ENCODE results near the gene PPP1R7. TPM values are rescaled to one million over a fixed set of nuclear protein-coding genes. Genes with fewer than 3 reads are reported as not detected.

The PPP1R7 gene
- total RNA-seq, 1 experiment from 2014 or later: 49.1 TPM

DNA sequence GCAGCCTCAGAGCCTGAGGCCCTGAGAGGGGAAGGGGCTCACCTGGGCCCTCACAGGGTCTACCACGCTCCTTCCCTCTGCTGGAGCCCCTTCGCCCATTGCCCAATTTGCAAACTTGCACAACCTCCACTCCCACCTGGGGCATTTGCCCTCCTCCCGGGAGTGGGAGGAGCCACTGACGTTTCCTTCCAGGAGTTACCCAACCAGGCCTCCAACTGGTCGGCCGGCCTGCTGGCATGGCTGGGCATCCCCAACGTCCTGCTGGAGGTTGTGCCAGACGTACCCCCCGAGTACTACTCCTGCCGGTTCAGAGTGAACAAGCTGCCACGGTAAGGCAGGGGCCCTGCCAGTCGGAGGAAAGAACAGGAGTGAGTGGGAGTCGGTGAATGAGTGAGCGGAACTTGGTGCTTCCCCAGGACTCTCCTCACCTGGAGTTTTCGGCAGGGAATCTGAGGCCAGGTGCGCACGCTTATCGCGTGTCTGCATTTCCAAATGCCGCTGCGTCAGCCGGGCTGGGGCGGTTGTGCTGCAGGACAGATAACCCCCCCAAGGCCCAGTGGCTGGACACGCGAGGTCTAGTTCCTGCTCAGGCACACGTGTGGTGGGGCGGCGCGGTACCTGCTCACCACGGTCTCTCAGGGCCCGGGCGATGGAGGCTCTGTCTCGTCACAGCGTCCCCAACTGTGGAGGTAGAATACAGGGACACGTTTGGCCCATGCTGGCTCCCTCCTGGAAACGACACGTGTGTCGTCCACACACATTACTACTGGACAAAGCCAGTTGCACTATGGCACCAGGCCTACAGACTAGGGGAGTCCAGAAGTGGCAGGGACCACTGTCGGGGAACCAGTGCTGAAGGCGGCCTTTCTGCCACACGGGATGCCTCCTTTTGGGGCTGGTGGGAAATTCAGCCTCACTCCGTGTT is 49.9 kb downstream of the PPP1R7 start:
- CTCF ChIA-PET: no interaction called here
- no peak for DNase-seq (ENCODE audit: low spot score)
- 0 out of 2 replicates have a peak, but pooled peaks cover 3% of the 10 kb centered on the region for H3K4me1 Mint-ChIP-seq
- TF ChIP-seq, protein P1, sequence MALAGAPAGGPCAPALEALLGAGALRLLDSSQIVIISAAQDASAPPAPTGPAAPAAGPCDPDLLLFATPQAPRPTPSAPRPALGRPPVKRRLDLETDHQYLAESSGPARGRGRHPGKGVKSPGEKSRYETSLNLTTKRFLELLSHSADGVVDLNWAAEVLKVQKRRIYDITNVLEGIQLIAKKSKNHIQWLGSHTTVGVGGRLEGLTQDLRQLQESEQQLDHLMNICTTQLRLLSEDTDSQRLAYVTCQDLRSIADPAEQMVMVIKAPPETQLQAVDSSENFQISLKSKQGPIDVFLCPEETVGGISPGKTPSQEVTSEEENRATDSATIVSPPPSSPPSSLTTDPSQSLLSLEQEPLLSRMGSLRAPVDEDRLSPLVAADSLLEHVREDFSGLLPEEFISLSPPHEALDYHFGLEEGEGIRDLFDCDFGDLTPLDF (CRISPR knock-in tag; IDR thresholded peaks at IDR 0.05): no peak
- TF ChIP-seq JUN (CRISPR knock-in tag; IDR thresholded peaks at IDR 0.05) (no peak), ZNF263 (CRISPR knock-in tag; IDR thresholded peaks at IDR 0.05; ENCODE audit: low read depth) (no peak), FOXJ3 (CRISPR knock-in tag; IDR thresholded peaks at IDR 0.05; ENCODE audit: borderline replicate concordance) (no peak), EMX1 (CRISPR knock-in tag; IDR thresholded peaks at IDR 0.05) (no peak), NFYB (CRISPR knock-in tag; conservative IDR thresholded peaks at IDR 0.05; ENCODE audit: low read depth) (no peak), ZBTB21 (CRISPR knock-in tag; IDR thresholded peaks at IDR 0.05; ENCODE audit: borderline replicate concordance) (no peak), ZNF416 (CRISPR knock-in tag; IDR thresholded peaks at IDR 0.05) (no peak), KAT7 (CRISPR knock-in tag; IDR thresholded peaks at IDR 0.05; ENCODE audit: borderline replicate concordance) (no peak), ELF4 (CRISPR knock-in tag; IDR thresholded peaks at IDR 0.05; ENCODE audit: low read depth) (no peak), FOXP1 (CRISPR knock-in tag; IDR thresholded peaks at IDR 0.05; ENCODE audit: borderline replicate concordance) (no peak)
- TF ChIP-seq, protein P2, sequence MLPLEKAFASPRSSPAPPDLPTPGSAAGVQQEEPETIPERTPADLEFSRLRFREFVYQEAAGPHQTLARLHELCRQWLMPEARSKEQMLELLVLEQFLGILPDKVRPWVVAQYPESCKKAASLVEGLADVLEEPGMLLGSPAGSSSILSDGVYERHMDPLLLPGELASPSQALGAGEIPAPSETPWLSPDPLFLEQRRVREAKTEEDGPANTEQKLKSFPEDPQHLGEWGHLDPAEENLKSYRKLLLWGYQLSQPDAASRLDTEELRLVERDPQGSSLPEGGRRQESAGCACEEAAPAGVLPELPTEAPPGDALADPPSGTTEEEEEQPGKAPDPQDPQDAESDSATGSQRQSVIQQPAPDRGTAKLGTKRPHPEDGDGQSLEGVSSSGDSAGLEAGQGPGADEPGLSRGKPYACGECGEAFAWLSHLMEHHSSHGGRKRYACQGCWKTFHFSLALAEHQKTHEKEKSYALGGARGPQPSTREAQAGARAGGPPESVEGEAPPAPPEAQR (CRISPR knock-in tag; IDR thresholded peaks at IDR 0.05): no peak
- TF ChIP-seq, protein P3, sequence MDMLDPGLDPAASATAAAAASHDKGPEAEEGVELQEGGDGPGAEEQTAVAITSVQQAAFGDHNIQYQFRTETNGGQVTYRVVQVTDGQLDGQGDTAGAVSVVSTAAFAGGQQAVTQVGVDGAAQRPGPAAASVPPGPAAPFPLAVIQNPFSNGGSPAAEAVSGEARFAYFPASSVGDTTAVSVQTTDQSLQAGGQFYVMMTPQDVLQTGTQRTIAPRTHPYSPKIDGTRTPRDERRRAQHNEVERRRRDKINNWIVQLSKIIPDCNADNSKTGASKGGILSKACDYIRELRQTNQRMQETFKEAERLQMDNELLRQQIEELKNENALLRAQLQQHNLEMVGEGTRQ (CRISPR knock-in tag; IDR thresholded peaks at IDR 0.05): no peak
- TF ChIP-seq, protein P4, sequence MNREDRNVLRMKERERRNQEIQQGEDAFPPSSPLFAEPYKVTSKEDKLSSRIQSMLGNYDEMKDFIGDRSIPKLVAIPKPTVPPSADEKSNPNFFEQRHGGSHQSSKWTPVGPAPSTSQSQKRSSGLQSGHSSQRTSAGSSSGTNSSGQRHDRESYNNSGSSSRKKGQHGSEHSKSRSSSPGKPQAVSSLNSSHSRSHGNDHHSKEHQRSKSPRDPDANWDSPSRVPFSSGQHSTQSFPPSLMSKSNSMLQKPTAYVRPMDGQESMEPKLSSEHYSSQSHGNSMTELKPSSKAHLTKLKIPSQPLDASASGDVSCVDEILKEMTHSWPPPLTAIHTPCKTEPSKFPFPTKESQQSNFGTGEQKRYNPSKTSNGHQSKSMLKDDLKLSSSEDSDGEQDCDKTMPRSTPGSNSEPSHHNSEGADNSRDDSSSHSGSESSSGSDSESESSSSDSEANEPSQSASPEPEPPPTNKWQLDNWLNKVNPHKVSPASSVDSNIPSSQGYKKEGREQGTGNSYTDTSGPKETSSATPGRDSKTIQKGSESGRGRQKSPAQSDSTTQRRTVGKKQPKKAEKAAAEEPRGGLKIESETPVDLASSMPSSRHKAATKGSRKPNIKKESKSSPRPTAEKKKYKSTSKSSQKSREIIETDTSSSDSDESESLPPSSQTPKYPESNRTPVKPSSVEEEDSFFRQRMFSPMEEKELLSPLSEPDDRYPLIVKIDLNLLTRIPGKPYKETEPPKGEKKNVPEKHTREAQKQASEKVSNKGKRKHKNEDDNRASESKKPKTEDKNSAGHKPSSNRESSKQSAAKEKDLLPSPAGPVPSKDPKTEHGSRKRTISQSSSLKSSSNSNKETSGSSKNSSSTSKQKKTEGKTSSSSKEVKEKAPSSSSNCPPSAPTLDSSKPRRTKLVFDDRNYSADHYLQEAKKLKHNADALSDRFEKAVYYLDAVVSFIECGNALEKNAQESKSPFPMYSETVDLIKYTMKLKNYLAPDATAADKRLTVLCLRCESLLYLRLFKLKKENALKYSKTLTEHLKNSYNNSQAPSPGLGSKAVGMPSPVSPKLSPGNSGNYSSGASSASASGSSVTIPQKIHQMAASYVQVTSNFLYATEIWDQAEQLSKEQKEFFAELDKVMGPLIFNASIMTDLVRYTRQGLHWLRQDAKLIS (CRISPR knock-in tag; IDR thresholded peaks at IDR 0.05; ENCODE audit: borderline replicate concordance): no peak
- TF ChIP-seq, protein P5, sequence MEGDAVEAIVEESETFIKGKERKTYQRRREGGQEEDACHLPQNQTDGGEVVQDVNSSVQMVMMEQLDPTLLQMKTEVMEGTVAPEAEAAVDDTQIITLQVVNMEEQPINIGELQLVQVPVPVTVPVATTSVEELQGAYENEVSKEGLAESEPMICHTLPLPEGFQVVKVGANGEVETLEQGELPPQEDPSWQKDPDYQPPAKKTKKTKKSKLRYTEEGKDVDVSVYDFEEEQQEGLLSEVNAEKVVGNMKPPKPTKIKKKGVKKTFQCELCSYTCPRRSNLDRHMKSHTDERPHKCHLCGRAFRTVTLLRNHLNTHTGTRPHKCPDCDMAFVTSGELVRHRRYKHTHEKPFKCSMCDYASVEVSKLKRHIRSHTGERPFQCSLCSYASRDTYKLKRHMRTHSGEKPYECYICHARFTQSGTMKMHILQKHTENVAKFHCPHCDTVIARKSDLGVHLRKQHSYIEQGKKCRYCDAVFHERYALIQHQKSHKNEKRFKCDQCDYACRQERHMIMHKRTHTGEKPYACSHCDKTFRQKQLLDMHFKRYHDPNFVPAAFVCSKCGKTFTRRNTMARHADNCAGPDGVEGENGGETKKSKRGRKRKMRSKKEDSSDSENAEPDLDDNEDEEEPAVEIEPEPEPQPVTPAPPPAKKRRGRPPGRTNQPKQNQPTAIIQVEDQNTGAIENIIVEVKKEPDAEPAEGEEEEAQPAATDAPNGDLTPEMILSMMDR (IDR thresholded peaks at IDR 0.05): no peak
- TF ChIP-seq, protein P6, sequence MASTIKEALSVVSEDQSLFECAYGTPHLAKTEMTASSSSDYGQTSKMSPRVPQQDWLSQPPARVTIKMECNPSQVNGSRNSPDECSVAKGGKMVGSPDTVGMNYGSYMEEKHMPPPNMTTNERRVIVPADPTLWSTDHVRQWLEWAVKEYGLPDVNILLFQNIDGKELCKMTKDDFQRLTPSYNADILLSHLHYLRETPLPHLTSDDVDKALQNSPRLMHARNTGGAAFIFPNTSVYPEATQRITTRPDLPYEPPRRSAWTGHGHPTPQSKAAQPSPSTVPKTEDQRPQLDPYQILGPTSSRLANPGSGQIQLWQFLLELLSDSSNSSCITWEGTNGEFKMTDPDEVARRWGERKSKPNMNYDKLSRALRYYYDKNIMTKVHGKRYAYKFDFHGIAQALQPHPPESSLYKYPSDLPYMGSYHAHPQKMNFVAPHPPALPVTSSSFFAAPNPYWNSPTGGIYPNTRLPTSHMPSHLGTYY (CRISPR knock-in tag; IDR thresholded peaks at IDR 0.05): no peak
- TF ChIP-seq, protein P7, sequence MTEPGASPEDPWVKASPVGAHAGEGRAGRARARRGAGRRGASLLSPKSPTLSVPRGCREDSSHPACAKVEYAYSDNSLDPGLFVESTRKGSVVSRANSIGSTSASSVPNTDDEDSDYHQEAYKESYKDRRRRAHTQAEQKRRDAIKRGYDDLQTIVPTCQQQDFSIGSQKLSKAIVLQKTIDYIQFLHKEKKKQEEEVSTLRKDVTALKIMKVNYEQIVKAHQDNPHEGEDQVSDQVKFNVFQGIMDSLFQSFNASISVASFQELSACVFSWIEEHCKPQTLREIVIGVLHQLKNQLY (CRISPR knock-in tag; IDR thresholded peaks at IDR 0.05): no peak
- TF ChIP-seq, protein P8, sequence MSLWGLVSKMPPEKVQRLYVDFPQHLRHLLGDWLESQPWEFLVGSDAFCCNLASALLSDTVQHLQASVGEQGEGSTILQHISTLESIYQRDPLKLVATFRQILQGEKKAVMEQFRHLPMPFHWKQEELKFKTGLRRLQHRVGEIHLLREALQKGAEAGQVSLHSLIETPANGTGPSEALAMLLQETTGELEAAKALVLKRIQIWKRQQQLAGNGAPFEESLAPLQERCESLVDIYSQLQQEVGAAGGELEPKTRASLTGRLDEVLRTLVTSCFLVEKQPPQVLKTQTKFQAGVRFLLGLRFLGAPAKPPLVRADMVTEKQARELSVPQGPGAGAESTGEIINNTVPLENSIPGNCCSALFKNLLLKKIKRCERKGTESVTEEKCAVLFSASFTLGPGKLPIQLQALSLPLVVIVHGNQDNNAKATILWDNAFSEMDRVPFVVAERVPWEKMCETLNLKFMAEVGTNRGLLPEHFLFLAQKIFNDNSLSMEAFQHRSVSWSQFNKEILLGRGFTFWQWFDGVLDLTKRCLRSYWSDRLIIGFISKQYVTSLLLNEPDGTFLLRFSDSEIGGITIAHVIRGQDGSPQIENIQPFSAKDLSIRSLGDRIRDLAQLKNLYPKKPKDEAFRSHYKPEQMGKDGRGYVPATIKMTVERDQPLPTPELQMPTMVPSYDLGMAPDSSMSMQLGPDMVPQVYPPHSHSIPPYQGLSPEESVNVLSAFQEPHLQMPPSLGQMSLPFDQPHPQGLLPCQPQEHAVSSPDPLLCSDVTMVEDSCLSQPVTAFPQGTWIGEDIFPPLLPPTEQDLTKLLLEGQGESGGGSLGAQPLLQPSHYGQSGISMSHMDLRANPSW (CRISPR knock-in tag; conservative IDR thresholded peaks at IDR 0.05; ENCODE audit: low read depth): no peak

More for the DNA sequence above, 49.9 kb downstream of the PPP1R7 start:
- POLR2A ChIA-PET: no interaction called here
- H3K36me3 Mint-ChIP-seq: no peaks in the 10 kb centered on the region
- no peaks in the 10 kb centered on the region for H3K9me3 Mint-ChIP-seq
- no peak overlapping the region for H3K27ac Mint-ChIP-seq
- H3K4me3 Mint-ChIP-seq: no peak overlapping the region
- H3K27me3 Mint-ChIP-seq (ENCODE audit: low read depth): no peaks in the 10 kb centered on the region
- ATAC-seq: no peak

Measured in WTC11 (cell line).